Natural killer cell (primary cell): ENCODE data around the gene EEPD1. TPM values are rescaled to one million over a fixed set of nuclear protein-coding genes. Genes with fewer than 3 reads are reported as not detected.

Experiments used
- ATAC-seq, 3 donors: fragments of 150-1000 bp in 2 of 3; fragments of 200-7000 bp in 1 of 3; cut with Tn5 transposase; 1 replicate in 1 of 3; 2 replicates in 2 of 3; pipeline ENCODE4 v1.10.0; 2021; ENCODE audit warnings: mild to moderate bottlenecking in 2 of 3, moderate library complexity in 2 of 3
- DNase-seq, 2 donors: peaks; one replicate each; pipeline versions ENCODE4 v3.0.0 to v3.0.0-alpha.2; 2013 to 2021; ENCODE audit warnings: mixed read lengths in 1 of 2
- H3K27ac ChIP-seq: one replicate; pipeline ENCODE4 v1.5.1; 2013; ENCODE audit warnings: mild to moderate bottlenecking, low read length
- H3K27me3 ChIP-seq: one replicate; pipeline ENCODE4 v1.6.1; 2013; ENCODE audit warnings: low read length; ENCODE audit not compliant: control insufficient read depth, insufficient read depth
- H3K36me3 ChIP-seq: one replicate; pipeline ENCODE4 v1.6.1; 2013; ENCODE audit warnings: low read length; ENCODE audit not compliant: control insufficient read depth, insufficient read depth
- H3K4me1 ChIP-seq: one replicate; pipeline ENCODE4 v1.6.1; 2013; ENCODE audit warnings: low read length; ENCODE audit not compliant: control insufficient read depth, insufficient read depth
- H3K4me3 ChIP-seq: one replicate; pipeline ENCODE4 v1.5.1; 2013; ENCODE audit warnings: low read length
- H3K9me3 ChIP-seq: one replicate; pipeline ENCODE4 v1.6.1; 2013; ENCODE audit warnings: low read length; ENCODE audit not compliant: control insufficient read depth, insufficient read depth
- H3K27ac Mint-ChIP-seq, 2 donors: one replicate each; pipeline ENCODE4 v1.8.0; 2022; ENCODE audit warnings: mild to moderate bottlenecking in 2 of 2, mixed read lengths in 2 of 2, moderate library complexity in 1 of 2
- H3K27me3 Mint-ChIP-seq, 2 donors: one replicate each; pipeline ENCODE4 v1.8.0; 2022; ENCODE audit warnings: low read depth in 2 of 2, mixed read lengths in 2 of 2
- H3K36me3 Mint-ChIP-seq: one replicate; pipeline ENCODE4 v1.8.0; 2022; ENCODE audit warnings: mixed read lengths
- H3K4me1 Mint-ChIP-seq, 2 donors: one replicate each; pipeline ENCODE4 v1.8.0; 2022; ENCODE audit warnings: mixed read lengths in 2 of 2
- H3K4me3 Mint-ChIP-seq: one replicate; pipeline ENCODE4 v1.8.0; 2022; ENCODE audit warnings: mild to moderate bottlenecking, moderate library complexity, mixed read lengths
- H3K9me3 Mint-ChIP-seq, 2 donors: one replicate each; pipeline ENCODE4 v1.8.0; 2022; ENCODE audit warnings: mixed read lengths in 2 of 2
- CTCF ChIP-seq: fragments of 200-600 bp; IDR thresholded peaks from one replicate; pipeline ENCODE4 v1.8.0; 2022; ENCODE audit warnings: antibody characterized with exemption
- WGBS: methylation state at CpG from one replicate; pipeline ENCODE4 v1.1.7; 2013; ENCODE audit warnings: missing lambda C conversion rate; ENCODE audit not compliant: insufficient coverage; 5-methylcytosine and 5-hydroxymethylcytosine counted together
- intact Hi-C: fragments of 100-400 bp; cut with micrococcal nuclease; formaldehyde crosslinking; loops from one replicate; pipeline ENCODE4 v1.14.2; 2022
- total RNA-seq, 4 donors: library from RNA; stranded (reverse); fragments of 120-200 nt in 1 of 4; gene quantifications; one replicate each; pipeline versions ENCODE4 v1.2.3 to v1.2.4, GENCODE V29; 2013 to 2022

Gene EEPD1
- total RNA-seq, 3 donors from 2014 or later (not counting 1 experiment from before 2014, with no cell fraction given) = 0.45 to 4.9 (median 1.4) TPM

GRCh38 chr7:36226151-36226550 lies 73.1 kb downstream of the EEPD1 start:
- Mint-ChIP-seq H3K4me1 (no peaks in the 10 kb centered on the region), H3K36me3 (no peaks in the 10 kb centered on the region), H3K27ac (no peak overlapping the region), H3K9me3 (no peaks in the 10 kb centered on the region), H3K4me3 (no peak overlapping the region), H3K27me3 (peaks cover 0 to 8% of the 10 kb centered on the region in 2 donors)
- 96% methylated on average over 7 of the region's 7 CpGs for WGBS
- intact Hi-C loops = no loop called here
- ATAC-seq (no peak), DNase-seq (no peak)
- Histone ChIP-seq H3K27ac (no peak overlapping the region), H3K4me3 (no peak overlapping the region), H3K4me1 (no peaks in the 10 kb centered on the region), H3K9me3 (no peaks in the 10 kb centered on the region), H3K36me3 (no peaks in the 10 kb centered on the region), H3K27me3 (no peaks in the 10 kb centered on the region)
- TF ChIP-seq CTCF = no peak

- Mint-ChIP-seq H3K4me3 (no peak overlapping the region), H3K27ac (no peak overlapping the region)
- no peak for TF ChIP-seq CTCF
Observed at GRCh38 chr7:36227223-36227622, 74.2 kb downstream of the EEPD1 start.

GRCh38 chr7:36228039-36228438 lies 75.0 kb downstream of the EEPD1 start:
- Histone ChIP-seq H3K9me3 (no peaks in the 10 kb centered on the region), H3K27me3 (no peaks in the 10 kb centered on the region), H3K4me1 (no peaks in the 10 kb centered on the region), H3K27ac (no peak overlapping the region), H3K4me3 (no peak overlapping the region), H3K36me3 (no peaks in the 10 kb centered on the region)
- 96% methylated on average over 4 of the region's 4 CpGs for WGBS
- H3K4me1 Mint-ChIP-seq = no peaks in the 10 kb centered on the region
- intact Hi-C loops = no loop called here
- no peak overlapping the region for H3K27ac Mint-ChIP-seq
- H3K4me3 Mint-ChIP-seq = no peak overlapping the region
- no peaks in the 10 kb centered on the region for H3K36me3 Mint-ChIP-seq
- TF ChIP-seq CTCF = no peak
- H3K9me3 Mint-ChIP-seq = no peaks in the 10 kb centered on the region
- peaks cover 0 to 5% of the 10 kb centered on the region in 2 donors for H3K27me3 Mint-ChIP-seq
- no peak for ATAC-seq
- no peak for DNase-seq

More at GRCh38 chr7:36227223-36227622, 74.2 kb downstream of the EEPD1 start:
- H3K36me3 ChIP-seq = no peaks in the 10 kb centered on the region
- WGBS = 92% methylated on average over 5 of the region's 5 CpGs
- Mint-ChIP-seq H3K4me1 (no peaks in the 10 kb centered on the region), H3K36me3 (no peaks in the 10 kb centered on the region), H3K9me3 (no peaks in the 10 kb centered on the region), H3K27me3 (peaks cover 0 to 5% of the 10 kb centered on the region in 2 donors)
- H3K9me3 ChIP-seq = no peaks in the 10 kb centered on the region
- intact Hi-C loops = no loop called here
- DNase-seq = no peak
- ATAC-seq = no peak
- no peak overlapping the region for H3K27ac ChIP-seq
- H3K4me3 ChIP-seq = no peak overlapping the region
- no peaks in the 10 kb centered on the region for H3K4me1 ChIP-seq
- no peaks in the 10 kb centered on the region for H3K27me3 ChIP-seq

- Mint-ChIP-seq H3K27ac (no peak overlapping the region), H3K4me3 (no peak overlapping the region), H3K4me1 (no peaks in the 10 kb centered on the region), H3K36me3 (no peaks in the 10 kb centered on the region), H3K27me3 (peaks cover 0 to 2% of the 10 kb centered on the region in 2 donors), H3K9me3 (no peaks in the 10 kb centered on the region)
- H3K27ac ChIP-seq = no peak overlapping the region
- no peaks in the 10 kb centered on the region for H3K4me1 ChIP-seq
- intact Hi-C loops = no loop called here
- no peaks in the 10 kb centered on the region for H3K36me3 ChIP-seq
- TF ChIP-seq CTCF = no peak
- DNase-seq (no peak), ATAC-seq (no peak)
- WGBS = 96% methylated on average over 6 of the region's 6 CpGs
- no peaks in the 10 kb centered on the region for H3K27me3 ChIP-seq
- no peaks in the 10 kb centered on the region for H3K9me3 ChIP-seq
- no peak overlapping the region for H3K4me3 ChIP-seq
Observed at GRCh38 chr7:36231406-36231805, 78.4 kb downstream of the EEPD1 start.
